ENCODE data around the gene PRKCB.

PRKCB gene

GRCh38 chr16:24198807-24199533 is 363.2 kb downstream of the PRKCB start:
- no peak for TF ChIP-seq CTCF (IDR thresholded peaks at IDR 0.05)
- no peak for DNase-seq (ENCODE audit: low spot score)
- Histone ChIP-seq H3K4me3 (no peak overlapping the region), H3K27ac (no peak overlapping the region)

DNA sequence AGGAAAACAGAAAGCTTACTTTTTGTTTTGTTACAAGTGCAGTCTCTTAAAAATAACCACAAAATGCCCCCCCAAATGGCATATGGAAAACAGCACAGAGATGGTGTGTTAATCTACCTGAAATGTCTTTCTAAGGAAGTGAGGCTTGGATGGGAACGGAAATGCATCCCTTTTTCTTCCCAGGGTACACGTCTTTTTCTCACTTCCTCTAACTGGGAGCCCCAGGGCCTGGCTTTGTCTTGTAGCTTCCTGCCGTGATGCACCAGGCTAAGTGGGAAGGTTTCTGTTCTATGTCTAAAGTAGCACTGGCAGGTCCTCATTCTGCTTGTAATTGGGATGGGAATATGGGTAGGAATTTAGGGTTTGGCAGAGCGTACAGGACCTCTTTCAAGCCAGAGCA is 367.9 kb downstream of the PRKCB start:
- no peak for DNase-seq (ENCODE audit: low spot score)
- H3K27ac ChIP-seq, result no peak overlapping the region
- no peak for TF ChIP-seq CTCF (IDR thresholded peaks at IDR 0.05)

GRCh38 chr16:24204150-24204665 is 368.4 kb downstream of the PRKCB start:
- no peak for DNase-seq (ENCODE audit: low spot score)
- no peak overlapping the region for H3K4me3 ChIP-seq
- TF ChIP-seq CTCF (IDR thresholded peaks at IDR 0.05), result no peak
- no peak overlapping the region for H3K27ac ChIP-seq

More for the DNA sequence above, 367.9 kb downstream of the PRKCB start:
- no peak overlapping the region for H3K4me3 ChIP-seq

DNA sequence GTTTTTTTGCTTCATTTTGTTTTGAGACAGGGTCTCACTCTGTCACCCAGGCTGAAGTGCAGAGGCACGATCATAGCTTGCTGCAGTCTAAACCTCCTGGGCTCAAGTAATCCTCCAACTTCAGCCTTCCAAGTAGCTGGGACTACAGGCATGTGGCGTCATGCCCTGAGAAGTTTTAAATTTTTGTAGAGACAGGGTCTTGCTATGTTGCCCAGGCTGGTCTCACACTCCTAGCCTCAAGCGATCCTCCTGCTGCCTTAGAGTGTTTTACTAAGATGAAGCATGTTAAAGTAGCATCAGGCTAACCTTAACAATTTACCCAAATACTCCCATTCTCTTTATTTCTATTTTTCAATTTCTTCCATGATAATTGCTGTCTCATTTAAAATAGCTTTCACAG is 371.1 kb downstream of the PRKCB start:
- Histone ChIP-seq H3K27ac (no peak overlapping the region), H3K4me3 (no peak overlapping the region)
- DNase-seq (ENCODE audit: low spot score), result no peak
- TF ChIP-seq CTCF (IDR thresholded peaks at IDR 0.05), result no peak

DNA sequence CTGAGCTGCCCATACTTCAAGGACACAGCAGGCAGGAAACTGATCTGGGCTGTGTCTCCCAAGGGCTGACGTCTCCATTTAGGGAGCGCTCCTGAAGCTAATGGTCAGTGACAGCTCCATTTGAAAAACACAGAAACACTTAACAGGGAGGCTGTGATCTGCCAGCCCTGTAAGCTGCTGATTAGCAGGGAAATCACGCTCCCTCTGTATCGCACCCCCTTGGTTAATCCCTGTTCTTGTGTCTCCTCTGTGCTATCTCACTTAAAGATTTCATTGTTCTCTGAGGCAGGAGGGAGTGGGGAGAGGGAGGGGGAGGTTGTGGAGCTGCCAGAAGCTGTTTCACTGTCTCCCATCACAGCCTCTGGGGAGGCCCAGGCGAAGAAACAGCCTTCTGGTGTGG is 372.9 kb downstream of the PRKCB start:
- Histone ChIP-seq H3K4me3 (no peak overlapping the region), H3K27ac (no peak overlapping the region)
- DNase-seq (ENCODE audit: low spot score), result no peak
- TF ChIP-seq CTCF (IDR thresholded peaks at IDR 0.05), result no peak

- Histone ChIP-seq H3K4me3 (no peak overlapping the region), H3K27ac (no peak overlapping the region)
- no peak for DNase-seq (ENCODE audit: low spot score)
- no peak for TF ChIP-seq CTCF (IDR thresholded peaks at IDR 0.05)
Measured at GRCh38 chr16:24214992-24215391, 379.2 kb downstream of the PRKCB start.

- H3K27ac ChIP-seq, result no peak overlapping the region
- no peak overlapping the region for H3K4me3 ChIP-seq
- no peak for TF ChIP-seq CTCF (IDR thresholded peaks at IDR 0.05)
- DNase-seq (ENCODE audit: low spot score), result no peak
Measured at GRCh38 chr16:24216961-24217360, 381.2 kb downstream of the PRKCB start.
